Fibroblast of lung (primary cell): ENCODE measurements around the gene TTC3. TPM values are rescaled to one million over a fixed set of nuclear protein-coding genes. Genes with fewer than 3 reads are reported as not detected.

ENCODE experiments used
- DNase-seq, 2 donors: peaks; one replicate each; pipeline versions ENCODE4 v3.0.0 to v3.0.0-alpha.2; 2010; ENCODE audit warnings: low read depth in 2 of 2
- H2AFZ ChIP-seq: 2 replicates; pipeline ENCODE4 v1.5.1; 2012; ENCODE audit warnings: low read length, control low read depth, inconsistent platforms
- H3K27ac ChIP-seq: 2 replicates; pipeline ENCODE4 v1.5.1; 2011; ENCODE audit warnings: low read length, control low read depth; ENCODE audit not compliant: insufficient read depth
- H3K27me3 ChIP-seq: 2 replicates; pipeline ENCODE4 v1.5.1; 2011; ENCODE audit warnings: mild to moderate bottlenecking, low read length; ENCODE audit not compliant: control insufficient read depth, insufficient read depth
- H3K36me3 ChIP-seq: 2 replicates; pipeline ENCODE4 v1.5.1; 2011; ENCODE audit warnings: low read length; ENCODE audit not compliant: control insufficient read depth, insufficient read depth
- H3K4me1 ChIP-seq: 2 replicates; pipeline ENCODE4 v1.5.1; 2011; ENCODE audit warnings: low read length; ENCODE audit not compliant: control insufficient read depth, insufficient read depth; ENCODE audit errors: extremely low read depth
- H3K4me2 ChIP-seq: 2 replicates; pipeline ENCODE4 v1.5.1; 2011; ENCODE audit warnings: low read length, control low read depth; ENCODE audit not compliant: insufficient read depth; ENCODE audit errors: extremely low read depth
- H3K4me3 ChIP-seq, 4 experiments: fragments of 200-600 bp in 1 of 4; sonication (generic) in 1 of 4; replicated peaks in 1 of 4; 2 replicates each; pipeline ENCODE4 v1.5.1; 2011 to 2016; ENCODE audit warnings: low read length in 4 of 4, low read depth in 3 of 4, mild to moderate bottlenecking in 3 of 4, control low read depth in 2 of 4, inconsistent platforms in 1 of 4, mixed read lengths in 1 of 4; ENCODE audit not compliant: insufficient read depth in 1 of 4; ENCODE audit errors: control extremely low read depth in 1 of 4
- H3K79me2 ChIP-seq: 2 replicates; pipeline ENCODE4 v1.5.1; 2012; ENCODE audit warnings: mild to moderate bottlenecking, low read length, inconsistent platforms; ENCODE audit not compliant: control insufficient read depth, insufficient read depth
- H3K9ac ChIP-seq: 2 replicates; pipeline ENCODE4 v1.5.1; 2011; ENCODE audit warnings: mild to moderate bottlenecking, low read length, control low read depth; ENCODE audit not compliant: insufficient read depth
- H3K9me3 ChIP-seq: 2 replicates; pipeline ENCODE4 v1.5.1; 2012; ENCODE audit warnings: low read depth, low read length; ENCODE audit not compliant: control insufficient read depth, insufficient read depth
- H4K20me1 ChIP-seq: 2 replicates; pipeline ENCODE4 v1.5.1; 2011; ENCODE audit warnings: low read length; ENCODE audit not compliant: control insufficient read depth, insufficient read depth; ENCODE audit errors: extremely low read depth
- CTCF ChIP-seq, 2 donors: IDR thresholded peaks in 1 of 2; conservative IDR thresholded peaks in 1 of 2; 1 replicate in 1 of 2; 2 replicates in 1 of 2; pipeline ENCODE4 v1.5.1; 2011 to 2012; ENCODE audit warnings: low read length in 2 of 2, control low read depth in 1 of 2, inconsistent platforms in 1 of 2, low read depth in 1 of 2, mild to moderate bottlenecking in 1 of 2
- EZH2 ChIP-seq: IDR thresholded peaks from 2 replicates; pipeline ENCODE4 v1.5.1; 2012; ENCODE audit warnings: low read length, control low read depth, mild to moderate bottlenecking; ENCODE audit errors: missing control alignments
- polyA plus RNA-seq, 2 donors: library from polyadenylated mRNA; depleted of rRNA in 1 of 2; stranded (reverse) in 1 of 2; unstranded in 1 of 2; fragments of >200 nt; gene quantifications; 2 replicates each; pipeline ENCODE4 v1.2.1, GENCODE V29; 2011 to 2012; ENCODE audit warnings: missing spikeins in 1 of 2
- total RNA-seq: library from RNA; depleted of rRNA; stranded (reverse); fragments of >200 nt; gene quantifications from 2 replicates; pipeline ENCODE4 v1.2.1, GENCODE V29; 2014

Gene TTC3
- total and polyA plus RNA-seq, 2 donors (not counting 1 experiment from before 2014, with no cell fraction given): 121 to 224 TPM

GRCh38 chr21:37059181-37059580, 13.9 kb upstream of the TTC3 start:
- no peak overlapping the region for H3K4me3 ChIP-seq
- H3K79me2 ChIP-seq: no peaks in the 10 kb centered on the region
- H3K4me2 ChIP-seq: no peak overlapping the region
- TF ChIP-seq CTCF (conservative IDR thresholded peaks at IDR 0.05 in 1 of 2, IDR thresholded peaks at IDR 0.05 in 1 of 2; ENCODE audit: low read depth in 1 of 2, low read length in 2 of 2): no peak
- TF ChIP-seq EZH2: no peak
- no peak for DNase-seq
- H4K20me1 ChIP-seq: no peaks in the 10 kb centered on the region
- no peak overlapping the region for H3K27ac ChIP-seq
- H3K4me1 ChIP-seq: peaks cover 9% of the 10 kb centered on the region
- H3K9me3 ChIP-seq: no peaks in the 10 kb centered on the region
- H3K27me3 ChIP-seq: peaks cover 2% of the 10 kb centered on the region
- H2AFZ ChIP-seq: no peak overlapping the region
- H3K9ac ChIP-seq: no peak overlapping the region
- H3K36me3 ChIP-seq: no peaks in the 10 kb centered on the region

- Histone ChIP-seq H3K79me2 (no peaks in the 10 kb centered on the region), H2AFZ (no peak overlapping the region), H3K4me2 (peak overlapping the region; percentile 56), H4K20me1 (no peaks in the 10 kb centered on the region), H3K4me1 (peaks cover 9% of the 10 kb centered on the region), H3K27me3 (peaks cover under 1% of the 10 kb centered on the region), H3K9ac (no peak overlapping the region), H3K4me3 (no peak overlapping the region), H3K27ac (peak overlapping the region; percentile 66), H3K9me3 (no peaks in the 10 kb centered on the region), H3K36me3 (no peaks in the 10 kb centered on the region)
- TF ChIP-seq CTCF (conservative IDR thresholded peaks at IDR 0.05 in 1 of 2, IDR thresholded peaks at IDR 0.05 in 1 of 2; ENCODE audit: low read depth in 1 of 2, low read length in 2 of 2) (peak; percentile 4 to 38), EZH2 (no peak)
- peak; percentile 96 to 97 for DNase-seq
Observed at GRCh38 chr21:37060296-37060695, 12.8 kb upstream of the TTC3 start.

GRCh38 chr21:37061926-37062592, 11.0 kb upstream of the TTC3 start:
- Histone ChIP-seq H3K9me3 (no peaks in the 10 kb centered on the region), H4K20me1 (no peaks in the 10 kb centered on the region), H2AFZ (no peak overlapping the region), H3K4me1 (peaks cover 9% of the 10 kb centered on the region), H3K4me2 (no peak overlapping the region), H3K36me3 (no peaks in the 10 kb centered on the region), H3K27ac (no peak overlapping the region), H3K79me2 (no peaks in the 10 kb centered on the region), H3K4me3 (no peak overlapping the region), H3K9ac (no peak overlapping the region), H3K27me3 (no peaks in the 10 kb centered on the region)
- TF ChIP-seq EZH2: no peak
- no peak for TF ChIP-seq CTCF (conservative IDR thresholded peaks at IDR 0.05 in 1 of 2, IDR thresholded peaks at IDR 0.05 in 1 of 2; ENCODE audit: low read depth in 1 of 2, low read length in 2 of 2)
- DNase-seq: peak; percentile 14 to 21
